Trophoblast cell (in vitro differentiated cells and primary cell): ENCODE measurements around the gene SYNC.

Experiments
- DNase-seq, 2 donors: peaks; one replicate each; pipeline ENCODE4 v3.0.0-alpha.2; 2016
- H2AFZ ChIP-seq: 2 replicates; pipeline ENCODE4 v1.6.1; 2013; ENCODE audit warnings: low read length, moderate library complexity, mild to moderate bottlenecking; ENCODE audit not compliant: insufficient read depth, poor library complexity
- H2AK5ac ChIP-seq: 2 replicates; pipeline ENCODE4 v1.6.1; 2013; ENCODE audit warnings: mild to moderate bottlenecking, low read length
- H2BK120ac ChIP-seq: 2 replicates; pipeline ENCODE4 v1.6.1; 2013; ENCODE audit warnings: low read length, mild to moderate bottlenecking, moderate library complexity; ENCODE audit not compliant: insufficient read depth, poor library complexity
- H2BK12ac ChIP-seq: 2 replicates; pipeline ENCODE4 v1.6.1; 2013; ENCODE audit warnings: mild to moderate bottlenecking, low read length, moderate library complexity
- H2BK5ac ChIP-seq: 2 replicates; pipeline ENCODE4 v1.6.1; 2013; ENCODE audit warnings: low read length, low read depth, moderate library complexity, mild to moderate bottlenecking; ENCODE audit not compliant: poor library complexity
- H3K14ac ChIP-seq: 2 replicates; pipeline ENCODE4 v1.6.1; 2013; ENCODE audit warnings: mild to moderate bottlenecking, low read length
- H3K18ac ChIP-seq: 2 replicates; pipeline ENCODE4 v1.6.1; 2013; ENCODE audit warnings: mild to moderate bottlenecking, low read length
- H3K23ac ChIP-seq: 2 replicates; pipeline ENCODE4 v1.6.1; 2013; ENCODE audit warnings: low read length
- H3K27ac ChIP-seq: 2 replicates; pipeline ENCODE4 v1.5.1; 2013; ENCODE audit warnings: low read depth, mild to moderate bottlenecking, inconsistent platforms, low read length, moderate library complexity
- H3K27me3 ChIP-seq: 2 replicates; pipeline ENCODE4 v1.6.1; 2013; ENCODE audit warnings: inconsistent platforms, mild to moderate bottlenecking, low read length, moderate library complexity; ENCODE audit not compliant: insufficient read depth
- H3K36me3 ChIP-seq, 2 experiments: 1 replicate in 1 of 2; 2 replicates in 1 of 2; pipeline ENCODE4 v1.6.1; 2013; ENCODE audit warnings: low read length in 2 of 2, mild to moderate bottlenecking in 2 of 2, moderate library complexity in 1 of 2; ENCODE audit not compliant: insufficient read depth in 2 of 2, control insufficient read depth in 1 of 2
- H3K4ac ChIP-seq: 2 replicates; pipeline ENCODE4 v1.6.1; 2013; ENCODE audit warnings: low read depth, mild to moderate bottlenecking, low read length, moderate library complexity
- H3K4me1 ChIP-seq, 2 experiments: 1 replicate in 1 of 2; 2 replicates in 1 of 2; pipeline ENCODE4 v1.6.1; 2013; ENCODE audit warnings: low read length in 2 of 2, mild to moderate bottlenecking in 2 of 2, moderate library complexity in 1 of 2; ENCODE audit not compliant: insufficient read depth in 2 of 2, control insufficient read depth in 1 of 2
- H3K4me2 ChIP-seq: 2 replicates; pipeline ENCODE4 v1.6.1; 2013; ENCODE audit warnings: inconsistent platforms, mild to moderate bottlenecking, low read length, moderate library complexity
- H3K4me3 ChIP-seq: 2 replicates; pipeline ENCODE4 v1.5.1; 2013; ENCODE audit warnings: mild to moderate bottlenecking, low read depth, low read length, inconsistent platforms
- H3K79me1 ChIP-seq: one replicate; pipeline ENCODE4 v1.6.1; 2013; ENCODE audit warnings: low read length
- H3K79me2 ChIP-seq: 2 replicates; pipeline ENCODE4 v1.6.1; 2013; ENCODE audit warnings: low read length, mild to moderate bottlenecking; ENCODE audit not compliant: control insufficient read depth, insufficient read depth, poor library complexity
- H3K9ac ChIP-seq: 2 replicates; pipeline ENCODE4 v1.6.1; 2013; ENCODE audit warnings: mild to moderate bottlenecking, low read length
- H3K9me3 ChIP-seq: 2 replicates; pipeline ENCODE4 v1.6.1; 2013; ENCODE audit warnings: low read depth, mild to moderate bottlenecking, control low read depth, inconsistent platforms, low read length; ENCODE audit not compliant: insufficient read depth
- H4K12ac ChIP-seq: 2 replicates; pipeline ENCODE4 v1.6.1; 2013; ENCODE audit warnings: low read depth, mild to moderate bottlenecking, low read length, moderate library complexity
- H4K8ac ChIP-seq: 2 replicates; pipeline ENCODE4 v1.6.1; 2013; ENCODE audit warnings: low read depth, mild to moderate bottlenecking, low read length, moderate library complexity
- H4K91ac ChIP-seq: one replicate; pipeline ENCODE4 v1.6.1; 2013; ENCODE audit warnings: low read depth, mild to moderate bottlenecking, low read length, moderate library complexity
- WGBS: extraction: QIAGEN DNeasy Blood & Tissue Kit; methylation state at CpG from one replicate; pipeline ENCODE4 v1.1.7; 2013; ENCODE audit warnings: missing lambda C conversion rate; ENCODE audit not compliant: insufficient read length, insufficient coverage; ENCODE audit errors: extremely low coverage; 5-methylcytosine and 5-hydroxymethylcytosine counted together

SYNC gene

GRCh38 chr1:32748348-32748747 lies 45.8 kb upstream of the SYNC start:
- H2BK120ac ChIP-seq = no peak overlapping the region
- no peak overlapping the region for H3K9ac ChIP-seq
- DNase-seq = no peak
- H3K36me3 ChIP-seq = no peaks in the 10 kb centered on the region
- no peak overlapping the region for H2AFZ ChIP-seq
- WGBS = no CpG with 5 or more reads among the region's 4 CpGs
- H3K23ac ChIP-seq = no peak overlapping the region
- H3K27ac ChIP-seq = no peak overlapping the region
- no peaks in the 10 kb centered on the region for H3K79me2 ChIP-seq
- peaks cover 3 to 4% of the 10 kb centered on the region in 2 experiments for H3K4me1 ChIP-seq
- H3K14ac ChIP-seq = no peak overlapping the region
- no peak overlapping the region for H4K91ac ChIP-seq
- no peaks in the 10 kb centered on the region for H3K9me3 ChIP-seq
- no peaks in the 10 kb centered on the region for H3K79me1 ChIP-seq
- no peak overlapping the region for H4K8ac ChIP-seq
- peak overlapping the region; percentile 17 for H3K18ac ChIP-seq
- no peak overlapping the region for H3K4ac ChIP-seq
- no peak overlapping the region for H2BK12ac ChIP-seq
- no peak overlapping the region for H4K12ac ChIP-seq
- H2BK5ac ChIP-seq = no peak overlapping the region
- H2AK5ac ChIP-seq = no peak overlapping the region
- no peaks in the 10 kb centered on the region for H3K27me3 ChIP-seq
- H3K4me2 ChIP-seq = no peak overlapping the region
- H3K4me3 ChIP-seq = no peak overlapping the region

- no peaks in the 10 kb centered on the region for H3K9me3 ChIP-seq
- H3K9ac ChIP-seq = no peak overlapping the region
- H3K79me1 ChIP-seq = peaks cover 6% of the 10 kb centered on the region
- WGBS = no CpG with 5 or more reads among the region's 9 CpGs
- no peaks in the 10 kb centered on the region for H3K36me3 ChIP-seq
- H4K91ac ChIP-seq = no peak overlapping the region
- DNase-seq = no peak
- H3K4me3 ChIP-seq = no peak overlapping the region
- no peak overlapping the region for H2AFZ ChIP-seq
- no peak overlapping the region for H2BK5ac ChIP-seq
- H2AK5ac ChIP-seq = no peak overlapping the region
- peaks cover 6% of the 10 kb centered on the region for H3K79me2 ChIP-seq
- no peak overlapping the region for H3K4me2 ChIP-seq
- no peak overlapping the region for H4K8ac ChIP-seq
- H4K12ac ChIP-seq = no peak overlapping the region
- peaks cover 13 to 17% of the 10 kb centered on the region in 2 experiments for H3K4me1 ChIP-seq
- no peak overlapping the region for H3K27ac ChIP-seq
- H3K18ac ChIP-seq = no peak overlapping the region
- no peak overlapping the region for H3K4ac ChIP-seq
- no peak overlapping the region for H2BK120ac ChIP-seq
- no peak overlapping the region for H3K23ac ChIP-seq
- no peaks in the 10 kb centered on the region for H3K27me3 ChIP-seq
- H3K14ac ChIP-seq = no peak overlapping the region
- H2BK12ac ChIP-seq = no peak overlapping the region
Observed at GRCh38 chr1:32746130-32746529, 43.6 kb upstream of the SYNC start.

GRCh38 chr1:32744071-32744425 lies 41.5 kb upstream of the SYNC start:
- H3K14ac ChIP-seq = no peak overlapping the region
- no peak overlapping the region for H2BK12ac ChIP-seq
- no peak overlapping the region for H4K8ac ChIP-seq
- no peak overlapping the region for H4K91ac ChIP-seq
- peaks cover 6% of the 10 kb centered on the region for H3K79me2 ChIP-seq
- H3K27ac ChIP-seq = no peak overlapping the region
- no peaks in the 10 kb centered on the region for H3K36me3 ChIP-seq
- no peak overlapping the region for H2AK5ac ChIP-seq
- no peak overlapping the region for H3K4ac ChIP-seq
- peaks cover 16 to 21% of the 10 kb centered on the region in 2 experiments for H3K4me1 ChIP-seq
- no peak overlapping the region for H3K23ac ChIP-seq
- no peak overlapping the region for H3K18ac ChIP-seq
- no peak overlapping the region for H2BK5ac ChIP-seq
- H4K12ac ChIP-seq = no peak overlapping the region
- no peak for DNase-seq
- H3K9me3 ChIP-seq = no peaks in the 10 kb centered on the region
- H3K4me2 ChIP-seq = no peak overlapping the region
- H3K4me3 ChIP-seq = no peak overlapping the region
- H2BK120ac ChIP-seq = no peak overlapping the region
- H2AFZ ChIP-seq = no peak overlapping the region
- peaks cover 6% of the 10 kb centered on the region for H3K79me1 ChIP-seq
- no peak overlapping the region for H3K9ac ChIP-seq
- H3K27me3 ChIP-seq = no peaks in the 10 kb centered on the region

- Histone ChIP-seq H4K8ac (no peak overlapping the region), H3K79me1 (peaks cover 6% of the 10 kb centered on the region), H3K36me3 (no peaks in the 10 kb centered on the region), H3K14ac (no peak overlapping the region), H3K79me2 (peaks cover 6% of the 10 kb centered on the region), H3K9me3 (no peaks in the 10 kb centered on the region), H3K4me3 (no peak overlapping the region), H2BK120ac (no peak overlapping the region), H4K12ac (no peak overlapping the region), H2AK5ac (no peak overlapping the region), H2BK12ac (no peak overlapping the region), H3K4me2 (peak overlapping the region; percentile 73), H3K27ac (no peak overlapping the region), H2AFZ (no peak overlapping the region), H2BK5ac (no peak overlapping the region), H3K4me1 (peaks cover 16 to 21% of the 10 kb centered on the region in 2 experiments), H3K23ac (no peak overlapping the region), H3K27me3 (no peaks in the 10 kb centered on the region), H4K91ac (no peak overlapping the region), H3K18ac (no peak overlapping the region), H3K4ac (no peak overlapping the region), H3K9ac (no peak overlapping the region)
- DNase-seq = no peak
- WGBS = no CpG with 5 or more reads among the region's 6 CpGs
Observed at GRCh38 chr1:32743380-32744070, 41.0 kb upstream of the SYNC start.
